Renal cortical epithelial cell (primary cell): ENCODE measurements around the gene ELF3. TPM values are rescaled to one million over a fixed set of nuclear protein-coding genes. Genes with fewer than 3 reads are reported as not detected.

ENCODE experiments used
- total RNA-seq: library from RNA; depleted of rRNA; stranded (reverse); fragments of >200 nt; gene quantifications from 2 replicates; pipeline ENCODE4 v1.2.3, GENCODE V29; 2014

Gene ELF3
- total RNA-seq, 1 donor from 2014 or later = 307 TPM

Other genes with a start within 250 kb of the ELF3 start
- gene IPO9, start 181.4 kb upstream of the ELF3 start, total RNA-seq = 15.6 and 31.5 TPM in 2 replicates
- 11.8 and 16.1 TPM in 2 replicates for gene SHISA4, start 121.7 kb upstream of the ELF3 start, total RNA-seq
- 0.17 and 0.25 TPM in 2 replicates for gene LMOD1, start 64.0 kb upstream of the ELF3 start, total RNA-seq
- gene TIMM17A, start 55.1 kb upstream of the ELF3 start, total RNA-seq = 72.0 and 127 TPM in 2 replicates
- 91.0 and 104 TPM in 2 replicates for gene RNPEP, start 27.9 kb upstream of the ELF3 start, total RNA-seq
- 0.15 and 0.35 TPM in 2 replicates for gene GPR37L1, start 112.3 kb downstream of the ELF3 start, total RNA-seq
- 37.2 and 47.9 TPM in 2 replicates for gene ARL8A, start 134.2 kb downstream of the ELF3 start, total RNA-seq
- gene PTPN7, start 150.0 kb downstream of the ELF3 start, total RNA-seq = not detected in 2 replicates
- 0.05 TPM in 1 of 2 replicates, not detected in the other for gene LGR6, start 183.2 kb downstream of the ELF3 start, total RNA-seq